Measurements from ENCODE around the gene MAP3K8. TPM values are rescaled to one million over a fixed set of nuclear protein-coding genes. Genes with fewer than 3 reads are reported as not detected.
A peak's percentile ranks its signal among the peaks of the same experiment; 100 is the strongest.

Gene MAP3K8
- total RNA-seq, 4 donors from 2014 or later = 3.2 to 5.3 (median 4.2) TPM

DNA sequence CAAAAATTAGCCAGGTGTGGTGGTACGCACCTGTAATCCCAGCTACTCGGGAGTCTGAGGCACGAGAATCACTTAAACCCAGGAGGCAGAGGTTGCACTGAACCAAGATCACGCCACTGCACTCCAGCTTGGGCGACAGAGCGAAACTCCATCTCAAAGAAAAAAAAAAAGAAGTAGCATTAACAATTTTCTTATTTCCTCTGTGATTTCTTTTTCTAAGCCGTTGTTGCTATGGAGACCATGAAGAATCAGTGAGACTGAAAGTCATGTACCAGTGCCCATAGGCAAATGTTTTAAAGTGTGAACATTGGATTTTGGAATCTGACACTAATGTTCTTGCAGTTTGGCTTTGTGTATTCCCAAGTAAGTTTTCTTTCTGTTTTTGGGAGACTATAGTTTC lies 18.4 kb upstream of the MAP3K8 start:
- DNase-seq (no peak), ATAC-seq (no peak)
- no peak overlapping the region for H3K4me3 ChIP-seq
- no peak for TF ChIP-seq POLR2A (IDR thresholded peaks at IDR 0.05)
- TF ChIP-seq CTCF (IDR thresholded peaks at IDR 0.05 in 4 of 5, conservative IDR thresholded peaks at IDR 0.05 in 1 of 5) = no peak
- no peaks in the 10 kb centered on the region for H3K27me3 ChIP-seq
- no peak overlapping the region for H3K27ac ChIP-seq
- intact Hi-C loops (cut with DNase I; ENCODE audit: low total_unique reads) (no loop called here), in situ Hi-C loops (cut with MboI; ENCODE audit: low sequenced_read_pairs in 4 of 4) (no loop called here)
- H3K9me3 ChIP-seq = no peaks in the 10 kb centered on the region
- peaks cover 0 to 4% of the 10 kb centered on the region in 2 donors for H3K4me1 ChIP-seq
- no peaks in the 10 kb centered on the region for H3K36me3 ChIP-seq

DNA sequence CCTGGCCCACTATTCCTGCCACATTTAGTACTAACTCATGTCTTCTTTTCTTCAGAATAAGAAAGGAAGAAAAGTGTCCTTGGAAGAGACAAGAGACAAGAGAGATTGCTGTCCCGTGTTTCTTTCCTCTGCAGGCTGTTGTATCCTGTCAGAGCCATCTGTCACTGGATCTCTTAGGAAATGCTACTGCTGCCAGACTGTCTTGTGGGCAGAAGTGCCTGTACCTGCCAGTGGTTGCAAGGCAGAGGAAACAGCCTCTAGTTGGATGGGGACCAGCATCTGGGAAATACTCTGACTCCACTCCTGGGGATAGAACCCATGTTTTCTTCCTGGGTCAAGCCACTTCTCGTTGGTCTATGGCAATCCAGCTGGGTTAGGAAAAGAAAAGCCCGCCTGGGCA lies 16.7 kb upstream of the MAP3K8 start:
- peaks cover 0 to 4% of the 10 kb centered on the region in 2 donors for H3K4me1 ChIP-seq
- TF ChIP-seq POLR2A (IDR thresholded peaks at IDR 0.05) (no peak), CTCF (IDR thresholded peaks at IDR 0.05 in 4 of 5, conservative IDR thresholded peaks at IDR 0.05 in 1 of 5) (no peak)
- DNase-seq (no peak), ATAC-seq (peak; percentile 59 to 66)
- H3K36me3 ChIP-seq = no peaks in the 10 kb centered on the region
- no peaks in the 10 kb centered on the region for H3K27me3 ChIP-seq
- H3K4me3 ChIP-seq = no peak overlapping the region
- H3K27ac ChIP-seq = no peak overlapping the region
- in situ Hi-C loops (cut with MboI; ENCODE audit: low sequenced_read_pairs in 4 of 4) = no loop called here
- H3K9me3 ChIP-seq = no peaks in the 10 kb centered on the region
- intact Hi-C loops (cut with DNase I; ENCODE audit: low total_unique reads) = no loop called here

- Histone ChIP-seq H3K36me3 (no peaks in the 10 kb centered on the region), H3K27ac (no peak overlapping the region), H3K4me3 (no peak overlapping the region), H3K9me3 (no peaks in the 10 kb centered on the region), H3K4me1 (peaks cover 9 to 15% of the 10 kb centered on the region in 2 donors), H3K27me3 (no peaks in the 10 kb centered on the region)
- ATAC-seq (no peak), DNase-seq (no peak)
- TF ChIP-seq CTCF (IDR thresholded peaks at IDR 0.05 in 4 of 5, conservative IDR thresholded peaks at IDR 0.05 in 1 of 5) (no peak), POLR2A (IDR thresholded peaks at IDR 0.05) (no peak)
- intact Hi-C loops (cut with DNase I; ENCODE audit: low total_unique reads) (no loop called here), in situ Hi-C loops (cut with MboI; ENCODE audit: low sequenced_read_pairs in 4 of 4) (no loop called here)
These were observed 13.7 kb upstream of the MAP3K8 start for GRCh38 chr10:30420266-30420665.

- peaks cover 9 to 15% of the 10 kb centered on the region in 2 donors for H3K4me1 ChIP-seq
- no peak for TF ChIP-seq CTCF (IDR thresholded peaks at IDR 0.05 in 4 of 5, conservative IDR thresholded peaks at IDR 0.05 in 1 of 5)
- no peak for TF ChIP-seq POLR2A (IDR thresholded peaks at IDR 0.05)
- H3K4me3 ChIP-seq = no peak overlapping the region
- intact Hi-C loops (cut with DNase I; ENCODE audit: low total_unique reads) (no loop called here), in situ Hi-C loops (cut with MboI; ENCODE audit: low sequenced_read_pairs in 4 of 4) (no loop called here)
- no peaks in the 10 kb centered on the region for H3K27me3 ChIP-seq
- H3K9me3 ChIP-seq = no peaks in the 10 kb centered on the region
- no peak for DNase-seq
- ATAC-seq = no peak
- no peak overlapping the region for H3K27ac ChIP-seq
- H3K36me3 ChIP-seq = no peaks in the 10 kb centered on the region
These were observed 13.2 kb upstream of the MAP3K8 start for GRCh38 chr10:30420766-30421165.

- Histone ChIP-seq H3K27ac (peak overlapping the region in 1 of 4 donors; percentile 39), H3K9me3 (no peaks in the 10 kb centered on the region), H3K4me1 (peaks cover 9 to 15% of the 10 kb centered on the region in 2 donors), H3K27me3 (no peaks in the 10 kb centered on the region), H3K4me3 (no peak overlapping the region), H3K36me3 (no peaks in the 10 kb centered on the region)
- no peak for TF ChIP-seq CTCF (IDR thresholded peaks at IDR 0.05 in 4 of 5, conservative IDR thresholded peaks at IDR 0.05 in 1 of 5)
- no peak for DNase-seq
- in situ Hi-C loops (cut with MboI; ENCODE audit: low sequenced_read_pairs in 4 of 4) = no loop called here
- intact Hi-C loops (cut with DNase I; ENCODE audit: low total_unique reads) = no loop called here
- no peak for ATAC-seq
These were observed 11.8 kb upstream of the MAP3K8 start for GRCh38 chr10:30422151-30422695.

Data from gastrocnemius medialis (tissue), 4 donors.